Fibroblast of gingiva (primary cell): ENCODE measurements around the gene CYFIP2.

ENCODE experiments used
- DNase-seq: peaks from one replicate; pipeline ENCODE4 v3.0.0-alpha.2; 2011; ENCODE audit warnings: low read depth

The CYFIP2 gene

DNA sequence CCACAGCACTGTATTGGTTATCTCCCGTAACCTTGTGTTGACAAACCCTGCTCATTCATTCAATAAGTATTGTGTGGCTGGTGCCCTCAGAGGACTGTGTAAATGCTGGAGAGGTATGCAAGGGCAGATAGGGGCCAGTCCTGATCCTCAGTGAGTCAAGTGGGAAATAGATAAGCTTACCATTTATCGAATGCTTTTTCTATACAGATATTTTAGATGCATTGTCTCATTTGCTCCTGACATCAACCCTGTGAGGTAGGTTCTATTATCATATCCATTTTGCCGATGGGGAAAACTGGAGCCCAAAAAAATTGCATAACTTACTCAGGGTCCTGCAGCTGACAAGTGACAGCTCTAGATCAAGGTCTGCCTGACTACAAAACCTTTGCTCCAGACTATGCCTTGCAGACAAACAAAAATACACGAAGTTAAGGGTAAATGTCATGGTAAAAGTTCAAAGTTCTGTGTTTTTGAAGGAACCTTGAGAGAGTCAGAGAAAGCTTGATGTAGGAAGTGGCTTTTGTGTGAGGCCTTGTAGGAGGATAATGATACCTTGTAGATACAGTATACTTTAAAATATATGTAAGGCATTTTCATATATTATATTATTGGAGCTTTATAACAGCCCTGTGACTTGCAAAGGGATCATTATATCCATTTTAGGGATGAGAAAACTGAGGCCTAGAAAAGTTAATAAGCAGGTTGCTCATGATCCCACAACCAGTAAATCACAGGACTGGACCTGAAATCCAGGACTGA lies 22.7 kb downstream of the CYFIP2 start:
- no peak for DNase-seq

- no peak for DNase-seq
These were observed 23.4 kb downstream of the CYFIP2 start for GRCh38 chr5:157289164-157289819.

GRCh38 chr5:157290156-157290980 lies 24.4 kb downstream of the CYFIP2 start:
- peak; percentile 12 for DNase-seq

- DNase-seq: no peak
These were observed 25.2 kb downstream of the CYFIP2 start for GRCh38 chr5:157290981-157291711.

GRCh38 chr5:157292599-157292998 lies 26.7 kb downstream of the CYFIP2 start:
- DNase-seq: peak; percentile 33

DNA sequence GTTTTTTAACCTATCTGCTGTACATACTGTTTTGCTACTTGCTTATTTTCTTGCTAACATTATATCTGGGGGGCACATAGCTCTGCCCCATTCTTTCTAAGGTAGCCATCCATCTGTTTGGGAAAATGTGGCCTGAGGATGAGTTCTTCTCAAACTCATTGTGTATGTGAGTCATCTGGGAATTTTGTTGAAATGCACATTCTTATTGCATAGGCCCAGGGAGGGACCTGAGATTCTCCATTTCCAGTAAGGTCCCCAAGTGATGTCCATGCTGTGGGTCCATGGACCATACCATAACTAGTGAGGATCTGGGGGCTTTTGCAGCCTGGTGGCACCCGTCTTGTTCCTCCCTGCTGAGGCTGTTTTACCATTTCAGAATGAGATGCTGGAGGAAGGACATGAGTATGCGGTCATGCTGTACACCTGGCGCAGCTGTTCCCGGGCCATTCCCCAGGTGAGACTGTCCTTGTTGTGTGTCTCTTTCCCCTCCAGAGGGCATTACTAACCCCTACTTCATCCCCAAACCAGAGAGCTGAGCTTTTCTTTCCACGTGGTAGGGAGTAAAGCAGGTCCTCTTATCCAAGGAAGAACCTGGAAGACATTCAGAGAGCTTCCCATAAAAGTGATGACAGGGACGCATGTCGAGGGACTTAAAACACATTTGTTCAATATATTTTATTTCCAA lies 28.6 kb downstream of the CYFIP2 start:
- DNase-seq: no peak

DNA sequence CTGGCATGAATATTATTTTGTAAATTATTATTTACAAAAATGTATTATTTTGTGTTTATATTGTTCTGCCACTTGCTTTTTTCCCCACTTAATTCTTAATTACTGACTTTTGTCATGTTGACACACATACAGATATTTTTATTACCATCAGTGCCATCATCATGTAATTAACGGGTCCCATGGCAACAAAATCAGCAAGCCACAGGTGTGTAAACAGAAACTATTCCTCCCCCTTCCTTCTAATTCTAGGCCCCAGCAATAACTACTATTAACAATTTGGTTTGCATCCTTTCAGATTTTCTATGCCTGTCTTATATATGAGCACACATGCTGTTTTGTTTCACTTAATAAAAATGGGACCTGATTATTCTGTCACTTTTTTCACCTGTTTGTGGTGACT lies 29.3 kb downstream of the CYFIP2 start:
- no peak for DNase-seq

DNA sequence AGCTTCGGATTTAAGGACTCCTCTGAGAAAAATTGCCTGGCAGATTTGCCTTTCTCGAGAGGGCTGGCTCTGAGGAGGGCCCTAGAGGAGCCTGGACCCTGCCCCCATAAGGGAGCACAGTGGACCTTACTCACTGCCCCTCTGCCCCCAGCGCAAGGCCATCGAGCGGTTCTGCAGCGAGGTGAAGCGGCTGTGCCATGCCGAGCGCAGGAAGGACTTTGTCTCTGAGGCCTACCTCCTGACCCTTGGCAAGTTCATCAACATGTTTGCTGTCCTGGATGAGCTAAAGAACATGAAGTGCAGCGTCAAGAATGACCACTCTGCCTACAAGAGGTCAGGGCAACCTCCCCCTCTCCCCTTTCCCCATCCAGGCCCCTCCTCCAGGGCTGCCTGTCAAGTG lies 34.6 kb downstream of the CYFIP2 start:
- DNase-seq: no peak

GRCh38 chr5:157301066-157301465 lies 35.1 kb downstream of the CYFIP2 start:
- no peak for DNase-seq

DNA sequence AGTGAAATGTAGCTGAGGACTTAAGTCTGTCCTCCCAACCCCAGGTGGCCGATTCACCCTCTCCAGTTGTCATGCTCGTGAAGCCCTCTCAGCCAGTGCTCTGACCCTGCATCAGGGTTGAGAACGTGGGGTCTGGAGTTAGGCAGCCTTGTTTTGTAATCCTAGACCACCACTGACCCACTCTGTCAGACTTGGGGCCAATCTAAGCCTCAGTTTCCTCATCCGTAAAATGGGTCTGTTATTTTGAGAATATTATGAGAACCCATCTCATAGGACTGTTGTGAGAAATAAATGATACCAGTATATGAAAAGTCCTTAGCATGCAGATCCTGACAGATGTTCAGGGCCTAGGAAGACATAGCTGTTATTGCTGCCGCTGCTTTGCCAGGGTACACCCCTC lies 37.1 kb downstream of the CYFIP2 start:
- DNase-seq: no peak

GRCh38 chr5:157303667-157304327 lies 37.9 kb downstream of the CYFIP2 start:
- no peak for DNase-seq

GRCh38 chr5:157306081-157306480 lies 40.2 kb downstream of the CYFIP2 start:
- no peak for DNase-seq

GRCh38 chr5:157306692-157307471 lies 41.0 kb downstream of the CYFIP2 start:
- no peak for DNase-seq

DNA sequence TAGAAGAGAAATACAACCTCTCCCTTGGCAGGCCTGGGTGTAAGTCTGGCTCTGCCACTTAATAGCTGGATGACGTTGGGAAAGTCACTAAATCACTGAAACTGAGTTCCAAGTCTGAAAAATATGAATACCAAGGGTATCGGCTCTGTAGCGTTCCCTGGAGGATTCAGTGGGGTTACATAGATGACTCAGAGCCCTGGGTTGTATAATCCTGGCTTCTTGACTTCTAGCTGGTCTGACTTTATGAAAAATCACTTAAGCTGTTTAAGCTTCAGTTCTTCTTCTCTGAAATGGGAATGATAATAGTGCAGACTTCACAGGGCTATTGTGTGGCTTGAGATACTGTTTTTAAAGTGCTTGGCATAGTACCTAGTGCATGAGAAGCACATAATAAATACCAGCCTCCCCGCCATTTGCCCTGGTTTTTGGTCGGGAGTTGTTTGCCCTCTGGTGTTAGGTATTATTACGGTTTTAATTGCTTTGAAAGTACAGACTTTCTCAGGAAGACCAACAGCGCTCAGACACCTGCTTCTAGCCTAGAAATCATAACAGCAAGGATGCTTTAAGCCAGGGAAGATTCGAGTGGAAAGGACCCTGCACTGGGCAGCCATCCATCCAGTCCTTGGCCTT lies 43.0 kb downstream of the CYFIP2 start:
- peak; percentile 38 for DNase-seq

GRCh38 chr5:157309796-157310195 lies 43.9 kb downstream of the CYFIP2 start:
- DNase-seq: no peak

DNA sequence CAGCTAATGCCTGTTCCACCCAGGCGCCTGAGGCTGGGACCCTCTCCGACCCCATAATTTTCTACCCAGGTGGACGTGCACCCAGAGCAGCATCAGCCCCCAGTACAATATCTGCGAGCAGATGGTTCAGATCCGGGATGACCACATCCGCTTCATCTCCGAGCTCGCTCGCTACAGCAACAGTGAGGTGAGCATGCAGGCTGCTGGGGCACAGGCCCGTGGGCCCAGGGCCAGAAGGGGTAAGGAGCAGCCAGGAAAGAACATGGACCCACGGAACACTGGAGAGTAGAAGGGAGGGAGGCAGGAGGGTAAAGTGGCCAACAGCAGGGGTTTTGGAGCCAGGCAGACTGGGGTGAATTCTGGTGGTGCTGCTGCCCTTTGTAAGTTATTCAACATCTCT lies 45.7 kb downstream of the CYFIP2 start:
- DNase-seq: no peak

- DNase-seq: peak; percentile 25
These were observed 46.6 kb downstream of the CYFIP2 start for GRCh38 chr5:157312492-157312891.

DNA sequence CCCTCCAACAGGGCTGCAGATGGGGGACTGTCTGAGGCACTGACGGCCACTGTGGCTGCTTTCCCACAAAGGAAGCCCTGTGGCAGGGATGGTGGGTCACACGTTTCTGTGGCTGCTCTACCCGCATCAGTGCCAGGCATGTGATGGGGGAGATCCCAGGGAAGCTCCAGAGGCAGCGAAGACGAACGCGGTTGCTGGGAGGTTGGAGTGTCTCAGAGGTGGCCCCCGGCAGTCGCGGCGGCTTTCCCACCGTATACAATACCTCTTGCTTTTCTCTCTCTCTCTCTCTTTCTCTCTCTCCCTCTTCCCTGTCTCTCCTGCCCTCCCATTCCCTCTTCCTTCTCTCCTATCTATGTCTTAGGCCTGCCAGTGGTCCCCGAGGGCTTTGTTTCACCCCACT lies 56.7 kb downstream of the CYFIP2 start:
- DNase-seq: no peak

DNA sequence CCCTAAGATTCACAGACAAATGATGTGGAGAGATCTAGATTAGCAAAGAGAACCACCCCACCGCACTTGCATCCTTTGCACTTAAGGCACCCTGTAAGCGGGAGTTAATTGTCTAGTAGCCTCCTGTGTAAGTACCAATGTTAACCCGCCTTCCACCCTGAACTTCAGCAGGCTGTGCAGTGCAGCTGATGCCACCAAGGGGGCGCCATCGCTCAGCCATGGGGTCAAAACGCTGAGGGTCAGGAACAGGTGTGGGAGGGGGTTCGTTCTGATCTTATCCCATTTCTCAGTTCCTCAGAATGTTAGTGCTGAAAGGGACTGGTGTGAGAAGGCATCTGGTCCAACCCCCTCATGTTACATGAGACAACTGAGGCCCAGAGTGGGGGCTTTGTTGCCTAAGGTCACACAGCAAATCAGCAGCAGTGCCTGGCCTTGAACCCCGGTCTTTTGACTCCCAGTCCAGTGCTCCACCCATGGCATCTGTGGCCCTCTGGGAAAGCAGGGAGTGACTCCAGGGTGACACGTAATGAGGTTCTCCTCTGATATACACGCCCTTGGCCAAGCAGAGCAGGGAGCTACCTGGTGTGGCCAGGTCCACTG lies 57.3 kb downstream of the CYFIP2 start:
- DNase-seq: no peak
